Sigmoid colon (tissue), 4 donors: Measurements from ENCODE around the gene TMEM14B.

Source experiments
- CTCF ChIP-seq, 4 experiments: fragments of 450-650 bp in 3 of 4; fragments of 200-600 bp in 1 of 4; IDR thresholded peaks; one replicate each; pipeline ENCODE4 v1.5.1; 2016 to 2019; ENCODE audit warnings: antibody characterized with exemption in 4 of 4, mild to moderate bottlenecking in 3 of 4, moderate library complexity in 2 of 4
- EP300 ChIP-seq, 4 donors: sonication (generic); formaldehyde crosslinking; IDR thresholded peaks; one replicate each; pipeline ENCODE4 v1.6.1; 2017; ENCODE audit warnings: antibody characterized with exemption in 4 of 4
- POLR2A ChIP-seq, 2 donors: fragments of 450-650 bp; IDR thresholded peaks; one replicate each; pipeline ENCODE4 v1.6.1; 2016; ENCODE audit warnings: antibody characterized with exemption in 2 of 2, mild to moderate bottlenecking in 2 of 2, moderate library complexity in 2 of 2
- POLR2AphosphoS5 ChIP-seq, 4 donors: sonication (generic); formaldehyde crosslinking; IDR thresholded peaks; one replicate each; pipeline ENCODE4 v1.6.1; 2017; ENCODE audit warnings: antibody characterized with exemption in 4 of 4

DNA sequence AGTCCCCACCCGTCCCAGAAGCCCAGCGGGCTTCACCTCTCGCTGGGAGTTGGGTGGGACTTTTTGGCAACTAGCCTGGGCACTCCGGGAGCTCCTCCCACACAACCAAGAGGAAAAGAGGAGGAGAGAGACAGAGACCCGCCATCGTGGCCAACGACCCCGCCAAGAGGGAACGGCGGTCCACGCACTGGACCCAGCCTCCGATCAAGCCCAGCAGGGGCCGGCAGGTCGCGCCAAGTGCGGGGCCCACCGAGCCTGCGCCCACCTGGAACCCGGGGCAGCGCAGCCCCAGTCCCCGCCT, 27.7 kb upstream of the TMEM14B start:
- no peak for TF ChIP-seq CTCF (IDR thresholded peaks at IDR 0.05)
- no peak for TF ChIP-seq EP300 (IDR thresholded peaks at IDR 0.05)
- TF ChIP-seq POLR2A (IDR thresholded peaks at IDR 0.05), result no peak
- TF ChIP-seq POLR2AphosphoS5 (IDR thresholded peaks at IDR 0.05), result no peak
